Mesendoderm (in vitro differentiated cells): ENCODE measurements around the gene SLC27A2.

Source experiments
- DNase-seq: peaks from one replicate; pipeline ENCODE4 v3.0.0; 2013
- H2AK5ac ChIP-seq: 2 replicates; pipeline ENCODE4 v1.6.1; 2013; ENCODE audit warnings: low read length, inconsistent platforms
- H2BK120ac ChIP-seq: 2 replicates; pipeline ENCODE4 v1.6.1; 2013; ENCODE audit warnings: low read depth, mild to moderate bottlenecking, low read length, moderate library complexity, mixed read lengths
- H2BK15ac ChIP-seq: replicated peaks from 2 replicates; pipeline ENCODE4 v1.6.1; 2013; ENCODE audit warnings: low read depth, mild to moderate bottlenecking, moderate library complexity
- H2BK5ac ChIP-seq: 2 replicates; pipeline ENCODE4 v1.6.1; 2013; ENCODE audit warnings: low read length, inconsistent platforms
- H3K18ac ChIP-seq: 2 replicates; pipeline ENCODE4 v1.6.1; 2013; ENCODE audit warnings: mild to moderate bottlenecking, low read length, mixed read lengths
- H3K23ac ChIP-seq: one replicate; pipeline ENCODE4 v1.6.1; 2013; ENCODE audit warnings: low read length
- H3K27ac ChIP-seq: 2 replicates; pipeline ENCODE4 v1.5.1; 2013; ENCODE audit warnings: low read depth, mild to moderate bottlenecking, inconsistent platforms, low read length, moderate library complexity
- H3K27me3 ChIP-seq: 2 replicates; pipeline ENCODE4 v1.6.1; 2013; ENCODE audit warnings: low read length, control low read depth, mild to moderate bottlenecking, inconsistent platforms; ENCODE audit not compliant: insufficient read depth, poor library complexity
- H3K36me3 ChIP-seq: 2 replicates; pipeline ENCODE4 v1.6.1; 2013; ENCODE audit warnings: low read length, inconsistent platforms; ENCODE audit not compliant: control insufficient read depth, insufficient read depth
- H3K4ac ChIP-seq: one replicate; pipeline ENCODE4 v1.6.1; 2013; ENCODE audit warnings: low read depth, mild to moderate bottlenecking, low read length, moderate library complexity
- H3K4me1 ChIP-seq: 2 replicates; pipeline ENCODE4 v1.6.1; 2013; ENCODE audit warnings: low read depth, low read length, inconsistent platforms; ENCODE audit not compliant: control insufficient read depth
- H3K4me2 ChIP-seq: 2 replicates; pipeline ENCODE4 v1.6.1; 2013; ENCODE audit warnings: low read length
- H3K4me3 ChIP-seq: 2 replicates; pipeline ENCODE4 v1.5.1; 2013; ENCODE audit warnings: mild to moderate bottlenecking, low read length
- H3K56ac ChIP-seq: one replicate; pipeline ENCODE4 v1.6.1; 2013; ENCODE audit warnings: low read length
- H3K79me1 ChIP-seq: 2 replicates; pipeline ENCODE4 v1.6.1; 2013; ENCODE audit warnings: low read length, inconsistent platforms
- H3K79me2 ChIP-seq: 2 replicates; pipeline ENCODE4 v1.6.1; 2013; ENCODE audit warnings: mild to moderate bottlenecking, low read length; ENCODE audit not compliant: control insufficient read depth, insufficient read depth
- H3K9ac ChIP-seq: 2 replicates; pipeline ENCODE4 v1.6.1; 2013; ENCODE audit warnings: low read length, inconsistent platforms
- H4K5ac ChIP-seq: one replicate; pipeline ENCODE4 v1.6.1; 2013; ENCODE audit warnings: low read length
- H4K8ac ChIP-seq: one replicate; pipeline ENCODE4 v1.6.1; 2013; ENCODE audit warnings: low read depth, mild to moderate bottlenecking, control low read depth, low read length, moderate library complexity
- WGBS: extraction: QIAGEN DNeasy Blood & Tissue Kit; methylation state at CpG from one replicate; pipeline ENCODE4 v1.1.7; 2013; ENCODE audit warnings: low lambda C conversion rate, missing lambda C conversion rate; ENCODE audit not compliant: insufficient coverage; ENCODE audit errors: extremely low coverage; 5-methylcytosine and 5-hydroxymethylcytosine counted together

The SLC27A2 gene

DNA sequence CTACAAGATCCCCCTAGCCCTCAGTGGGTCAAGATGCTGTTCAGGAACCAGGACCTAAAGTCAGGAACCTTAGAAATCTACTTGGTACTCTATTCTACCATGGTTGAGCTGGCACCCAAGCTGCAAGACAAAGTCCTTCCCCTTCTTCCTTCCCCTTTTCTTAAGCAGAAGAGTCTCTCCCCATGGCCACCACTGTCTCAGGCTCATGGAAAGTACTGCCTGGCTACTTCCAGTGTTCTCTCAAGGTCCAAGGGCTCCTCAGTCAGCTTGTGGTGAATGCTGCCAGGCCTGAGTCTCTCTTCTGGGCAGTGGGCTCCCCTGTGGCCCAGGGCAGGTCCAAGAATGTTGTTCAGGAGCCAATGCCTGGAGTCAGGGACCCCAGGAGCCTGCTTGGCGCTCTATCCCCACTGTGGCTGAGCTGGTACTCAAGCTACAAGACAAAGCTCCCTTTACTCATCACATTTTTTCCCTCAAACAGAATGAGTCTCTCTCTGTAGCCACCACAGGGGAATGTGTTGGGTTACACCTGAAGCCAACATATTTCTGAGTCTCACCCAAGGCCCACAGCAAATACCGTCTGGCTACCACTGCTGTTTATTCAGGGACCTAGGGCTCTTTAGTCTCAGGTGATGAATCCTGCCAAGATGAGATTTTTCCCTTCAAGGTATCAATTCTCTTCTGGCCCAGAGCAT, 18.1 kb upstream of the SLC27A2 start:
- H3K56ac ChIP-seq: no peak overlapping the region
- no CpG with 5 or more reads among the region's 2 CpGs for WGBS
- no peak overlapping the region for H3K4me2 ChIP-seq
- H4K8ac ChIP-seq: no peak overlapping the region
- no peak overlapping the region for H4K5ac ChIP-seq
- no peak overlapping the region for H3K18ac ChIP-seq
- H3K36me3 ChIP-seq: no peaks in the 10 kb centered on the region
- H3K27ac ChIP-seq: no peak overlapping the region
- H3K79me2 ChIP-seq: no peaks in the 10 kb centered on the region
- H3K9ac ChIP-seq: no peak overlapping the region
- no peak overlapping the region for H2BK120ac ChIP-seq
- no peak overlapping the region for H3K23ac ChIP-seq
- H3K79me1 ChIP-seq: no peaks in the 10 kb centered on the region
- no peak overlapping the region for H2AK5ac ChIP-seq
- DNase-seq: no peak
- no peak overlapping the region for H2BK5ac ChIP-seq
- H3K4me1 ChIP-seq: no peaks in the 10 kb centered on the region
- H3K4me3 ChIP-seq: no peak overlapping the region
- H3K27me3 ChIP-seq: no peaks in the 10 kb centered on the region
- H3K4ac ChIP-seq: no peak overlapping the region
- H2BK15ac ChIP-seq: no peak overlapping the region

DNA sequence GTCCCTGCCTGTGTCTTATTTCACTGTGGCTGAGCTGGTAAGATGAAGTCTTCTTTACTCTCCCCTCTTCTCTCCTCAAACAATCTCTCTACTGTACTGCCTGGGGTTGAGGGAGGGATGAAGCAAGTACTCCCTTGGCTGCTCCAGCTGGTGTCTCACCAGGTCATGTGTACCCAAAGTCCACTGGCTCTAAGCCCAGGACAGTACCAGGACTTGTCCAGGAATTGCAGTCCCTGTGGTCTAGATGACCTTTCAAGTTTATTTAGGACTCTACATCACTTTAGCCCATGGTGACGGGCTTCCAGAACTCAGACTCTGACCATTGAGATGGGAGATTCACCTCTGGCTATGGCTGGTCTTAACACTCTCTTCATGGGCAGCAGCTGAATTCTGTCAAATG, 17.5 kb upstream of the SLC27A2 start:
- Histone ChIP-seq H4K5ac (no peak overlapping the region), H2BK5ac (no peak overlapping the region), H4K8ac (no peak overlapping the region), H2BK120ac (no peak overlapping the region), H3K4me3 (no peak overlapping the region), H2AK5ac (no peak overlapping the region), H3K27ac (no peak overlapping the region), H3K27me3 (no peaks in the 10 kb centered on the region), H3K79me1 (no peaks in the 10 kb centered on the region), H3K18ac (no peak overlapping the region), H3K36me3 (no peaks in the 10 kb centered on the region), H3K4me1 (no peaks in the 10 kb centered on the region), H3K9ac (no peak overlapping the region), H3K4me2 (no peak overlapping the region), H3K4ac (no peak overlapping the region), H2BK15ac (no peak overlapping the region), H3K56ac (no peak overlapping the region), H3K79me2 (no peaks in the 10 kb centered on the region), H3K23ac (no peak overlapping the region)
- no peak for DNase-seq
- no CpG with 5 or more reads among the region's 1 CpG for WGBS

DNA sequence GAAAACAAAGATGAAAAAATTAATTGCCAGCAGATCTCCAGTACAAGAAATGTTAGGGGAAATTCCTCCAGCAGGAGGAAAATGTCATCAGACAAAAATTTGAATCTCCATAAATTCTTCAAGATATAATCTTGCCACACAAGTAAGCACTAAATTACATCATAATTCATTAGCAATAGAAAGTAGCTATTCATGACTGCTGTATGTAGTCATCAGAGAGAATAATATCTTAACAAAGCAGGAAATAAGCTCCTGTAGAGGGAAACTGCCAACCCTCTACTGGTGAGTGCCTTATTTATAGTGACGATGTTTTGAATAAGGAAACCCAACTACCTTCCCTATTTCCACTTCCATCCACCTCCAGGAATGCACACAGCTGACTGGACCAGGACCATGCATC, 15.8 kb upstream of the SLC27A2 start:
- Histone ChIP-seq H2BK15ac (no peak overlapping the region), H3K36me3 (no peaks in the 10 kb centered on the region), H3K4ac (no peak overlapping the region), H3K79me1 (no peaks in the 10 kb centered on the region), H2BK120ac (no peak overlapping the region), H3K79me2 (no peaks in the 10 kb centered on the region), H4K5ac (no peak overlapping the region), H3K4me2 (no peak overlapping the region), H3K27me3 (no peaks in the 10 kb centered on the region), H2AK5ac (no peak overlapping the region), H3K9ac (no peak overlapping the region), H3K18ac (no peak overlapping the region), H3K4me1 (no peaks in the 10 kb centered on the region), H4K8ac (no peak overlapping the region), H3K4me3 (no peak overlapping the region), H3K56ac (no peak overlapping the region), H3K23ac (no peak overlapping the region), H3K27ac (no peak overlapping the region), H2BK5ac (no peak overlapping the region)
- DNase-seq: no peak
- no CpG with 5 or more reads among the region's 1 CpG for WGBS

DNA sequence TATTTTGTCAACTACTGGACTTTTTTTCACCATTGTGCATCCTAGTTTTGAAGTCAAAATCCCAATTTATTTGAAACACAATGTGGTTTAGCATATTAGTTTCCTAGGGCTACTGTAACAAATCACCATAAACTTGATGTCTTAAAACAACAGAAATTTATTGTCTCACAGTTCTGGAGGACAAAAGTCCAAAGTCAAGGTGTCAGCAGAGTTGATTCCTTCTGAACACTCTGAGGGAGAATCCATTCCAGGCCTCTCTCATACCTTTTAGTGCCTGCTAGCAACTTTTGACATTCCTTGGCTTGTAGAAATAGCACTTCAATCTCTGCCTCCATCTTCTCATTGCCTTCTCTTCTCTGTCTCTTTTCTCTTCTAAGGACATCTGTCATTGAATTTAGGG, 14.9 kb upstream of the SLC27A2 start:
- H2BK15ac ChIP-seq: no peak overlapping the region
- H3K56ac ChIP-seq: no peak overlapping the region
- H3K9ac ChIP-seq: no peak overlapping the region
- H2BK5ac ChIP-seq: no peak overlapping the region
- no peak overlapping the region for H2AK5ac ChIP-seq
- no peak overlapping the region for H3K4ac ChIP-seq
- H4K8ac ChIP-seq: no peak overlapping the region
- no peaks in the 10 kb centered on the region for H3K36me3 ChIP-seq
- H4K5ac ChIP-seq: no peak overlapping the region
- no peaks in the 10 kb centered on the region for H3K4me1 ChIP-seq
- no peak for DNase-seq
- no peaks in the 10 kb centered on the region for H3K79me1 ChIP-seq
- H2BK120ac ChIP-seq: no peak overlapping the region
- H3K18ac ChIP-seq: no peak overlapping the region
- H3K27me3 ChIP-seq: no peaks in the 10 kb centered on the region
- H3K4me2 ChIP-seq: no peak overlapping the region
- no peak overlapping the region for H3K23ac ChIP-seq
- no peak overlapping the region for H3K27ac ChIP-seq
- H3K4me3 ChIP-seq: no peak overlapping the region
- no peaks in the 10 kb centered on the region for H3K79me2 ChIP-seq

DNA sequence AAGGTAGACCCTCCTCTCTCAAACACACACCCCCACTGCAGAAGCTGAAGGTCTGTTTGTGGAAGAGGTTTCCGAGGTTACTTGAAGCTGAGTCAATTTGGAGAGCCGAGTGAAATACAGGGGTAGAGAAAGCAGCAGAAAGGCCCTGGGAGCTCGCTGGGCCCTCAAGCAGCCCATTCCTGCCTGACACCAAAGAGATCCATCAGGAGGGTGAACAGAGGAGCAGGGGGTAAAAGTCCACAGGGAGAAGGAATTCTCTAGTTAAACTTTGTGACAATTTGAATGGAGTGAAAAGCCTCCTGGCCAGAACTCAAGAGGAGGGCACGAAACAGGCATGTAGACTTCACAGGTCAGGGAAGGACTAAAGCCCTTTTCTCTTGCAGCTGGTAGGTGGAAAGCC, 13.6 kb upstream of the SLC27A2 start:
- no peaks in the 10 kb centered on the region for H3K79me1 ChIP-seq
- WGBS: no CpG with 5 or more reads among the region's 4 CpGs
- no peaks in the 10 kb centered on the region for H3K79me2 ChIP-seq
- H4K8ac ChIP-seq: no peak overlapping the region
- no peak overlapping the region for H2AK5ac ChIP-seq
- no peaks in the 10 kb centered on the region for H3K36me3 ChIP-seq
- no peak overlapping the region for H3K9ac ChIP-seq
- H2BK5ac ChIP-seq: no peak overlapping the region
- no peak overlapping the region for H2BK120ac ChIP-seq
- no peak overlapping the region for H3K4me3 ChIP-seq
- no peak overlapping the region for H3K23ac ChIP-seq
- H3K4me2 ChIP-seq: no peak overlapping the region
- H3K27me3 ChIP-seq: no peaks in the 10 kb centered on the region
- no peak overlapping the region for H3K27ac ChIP-seq
- H2BK15ac ChIP-seq: no peak overlapping the region
- H3K4ac ChIP-seq: no peak overlapping the region
- no peak overlapping the region for H4K5ac ChIP-seq
- no peak for DNase-seq
- no peak overlapping the region for H3K56ac ChIP-seq
- no peak overlapping the region for H3K18ac ChIP-seq
- no peaks in the 10 kb centered on the region for H3K4me1 ChIP-seq

DNA sequence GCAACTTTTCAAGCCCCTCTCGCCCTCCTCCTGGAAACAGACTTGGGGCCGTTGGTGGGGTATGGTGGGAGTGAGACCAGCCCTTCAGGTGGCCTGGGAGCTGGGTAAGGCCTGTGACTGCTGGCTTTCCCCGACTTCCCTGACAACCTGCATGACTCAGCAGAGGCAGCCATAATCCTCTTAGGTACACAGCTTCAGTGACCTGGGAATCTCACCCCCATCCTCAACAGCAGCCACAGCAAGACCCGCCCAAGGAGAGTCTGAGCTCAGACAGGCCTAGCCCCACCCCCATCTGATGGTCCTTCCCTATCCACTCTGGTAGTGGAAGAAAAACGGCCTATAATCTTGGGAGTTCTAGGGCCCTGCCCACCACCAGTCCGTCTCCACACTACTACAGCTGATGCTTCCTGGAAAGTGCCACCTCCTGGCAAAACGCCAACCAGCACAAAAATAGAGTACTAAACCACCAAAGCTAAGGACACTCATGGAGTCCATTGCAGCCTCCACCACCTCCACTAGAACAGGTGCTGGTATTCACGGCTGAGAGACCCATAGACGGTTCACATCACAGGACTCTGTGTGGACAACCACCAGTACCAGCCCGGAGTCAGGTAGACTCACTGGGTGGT, 13.1 kb upstream of the SLC27A2 start:
- no peaks in the 10 kb centered on the region for H3K4me1 ChIP-seq
- H3K4me3 ChIP-seq: no peak overlapping the region

More for the DNA sequence above, 13.1 kb upstream of the SLC27A2 start:
- no peak overlapping the region for H3K4ac ChIP-seq
- H4K8ac ChIP-seq: no peak overlapping the region
- no peak overlapping the region for H4K5ac ChIP-seq
- H2AK5ac ChIP-seq: no peak overlapping the region
- no peak overlapping the region for H2BK15ac ChIP-seq
- H2BK5ac ChIP-seq: no peak overlapping the region
- H2BK120ac ChIP-seq: no peak overlapping the region
- no peaks in the 10 kb centered on the region for H3K27me3 ChIP-seq
- no peak overlapping the region for H3K27ac ChIP-seq
- DNase-seq: no peak
- no peak overlapping the region for H3K4me2 ChIP-seq
- H3K23ac ChIP-seq: no peak overlapping the region
- no peaks in the 10 kb centered on the region for H3K36me3 ChIP-seq
- no peak overlapping the region for H3K9ac ChIP-seq
- H3K18ac ChIP-seq: no peak overlapping the region
- WGBS: no CpG with 5 or more reads among the region's 10 CpGs
- H3K79me1 ChIP-seq: no peaks in the 10 kb centered on the region
- H3K56ac ChIP-seq: no peak overlapping the region
- no peaks in the 10 kb centered on the region for H3K79me2 ChIP-seq
